Measurements from ENCODE around the gene CORO7. TPM values are rescaled to one million over a fixed set of nuclear protein-coding genes. Genes with fewer than 3 reads are reported as not detected.
"Not testable (repeated sequence)": the region's sequence is repeated elsewhere in the genome, so short reads cannot be mapped to it uniquely, and the experiment has no call there.

Gene CORO7
- total RNA-seq, 2 donors from 2014 or later: 15.6 to 19.5 TPM

- no peak for ATAC-seq
- no peak for DNase-seq
- intact Hi-C loops (cut with DNase I): loop anchor here (5.0 to 10.0 kb wide), 4 partner anchors 120 to 223 kb away; no protein-coding TSS in a partner anchor
These were observed 11.3 kb downstream of the CORO7 start for GRCh38 chr16:4404967-4405696.

- peak; percentile 57 for DNase-seq
- ATAC-seq: peak in 1 of 2 donors; percentile 5
- intact Hi-C loops (cut with DNase I): loop anchor here (5.0 to 10.0 kb wide), 4 partner anchors 120 to 222 kb away; no protein-coding TSS in a partner anchor
These were observed 12.0 kb downstream of the CORO7 start for GRCh38 chr16:4404247-4404966.

- DNase-seq (no peak), ATAC-seq (no peak)
- intact Hi-C loops (cut with DNase I): loop anchor here (2.0 to 10.0 kb wide), 5 partner anchors 45 to 221 kb away; no protein-coding TSS in a partner anchor
These were observed 13.1 kb downstream of the CORO7 start for GRCh38 chr16:4403133-4403949.

- ATAC-seq (peak; percentile 92 to 97), DNase-seq (peak; percentile 86)
- intact Hi-C loops (cut with DNase I): loop anchor here (1.0 to 10.0 kb wide), 6 partner anchors 43 to 220 kb away; no protein-coding TSS in a partner anchor
These were observed 13.8 kb downstream of the CORO7 start for GRCh38 chr16:4402439-4403132.

- DNase-seq (no peak), ATAC-seq (no peak)
- intact Hi-C loops (cut with DNase I): loop anchor here (5.0 to 10.0 kb wide), 4 partner anchors 117 to 219 kb away; no protein-coding TSS in a partner anchor
These were observed 14.9 kb downstream of the CORO7 start for GRCh38 chr16:4401510-4401909.

GRCh38 chr16:4401094-4401501 lies 15.3 kb downstream of the CORO7 start:
- no peak for DNase-seq
- ATAC-seq: no peak
- intact Hi-C loops (cut with DNase I): loop anchor here (5.0 to 10.0 kb wide), 4 partner anchors 116 to 219 kb away; no protein-coding TSS in a partner anchor

GRCh38 chr16:4399001-4399730 lies 17.2 kb downstream of the CORO7 start:
- no peak for DNase-seq
- intact Hi-C loops (cut with DNase I): no loop called here
- ATAC-seq: no peak

- intact Hi-C loops (cut with DNase I): no loop called here
- ATAC-seq (no peak), DNase-seq (no peak)
These were observed 21.2 kb downstream of the CORO7 start for GRCh38 chr16:4395055-4395726.

- ATAC-seq; intact Hi-C loops (cut with DNase I): not testable (repeated sequence)
These were observed 22.5 kb downstream of the CORO7 start for GRCh38 chr16:4393850-4394249.

GRCh38 chr16:4393240-4393600 lies 23.2 kb downstream of the CORO7 start:
- ATAC-seq (peak in 1 of 2 donors; percentile 18), DNase-seq (peak; percentile 23)
- intact Hi-C loops (cut with DNase I): no loop called here

More at GRCh38 chr16:4393850-4394249, 22.5 kb downstream of the CORO7 start:
- DNase-seq: not testable (repeated sequence)

- intact Hi-C loops (cut with DNase I): no loop called here
- ATAC-seq: peak; percentile 24 to 53
- peak; percentile 48 for DNase-seq
These were observed 23.8 kb downstream of the CORO7 start for GRCh38 chr16:4392382-4393239.

GRCh38 chr16:4391631-4392381 lies 24.6 kb downstream of the CORO7 start:
- DNase-seq (no peak), ATAC-seq (no peak)
- intact Hi-C loops (cut with DNase I): no loop called here

- intact Hi-C loops (cut with DNase I): no loop called here
- DNase-seq (peak; percentile 15), ATAC-seq (no peak)
These were observed 25.8 kb downstream of the CORO7 start for GRCh38 chr16:4390266-4391260.

- ATAC-seq (peak in 1 of 2 donors; percentile 7), DNase-seq (peak; percentile 27)
- intact Hi-C loops (cut with DNase I): no loop called here
These were observed 27.1 kb downstream of the CORO7 start for GRCh38 chr16:4389051-4389955.
